Right lobe of liver (tissue), 6 donors: ENCODE results near the gene SART3. TPM values are rescaled to one million over a fixed set of nuclear protein-coding genes. Genes with fewer than 3 reads are reported as not detected.
A peak's percentile ranks its signal among the peaks of the same experiment; 100 is the strongest.

ENCODE experiments used
- ATAC-seq, 4 donors: fragments of 200-7000 bp; cut with Tn5 transposase; one replicate each; pipeline ENCODE4 v1.9.1; 2020; ENCODE audit warnings: mild to moderate bottlenecking in 4 of 4, moderate library complexity in 4 of 4
- DNase-seq, 3 donors: peaks; one replicate each; pipeline ENCODE4 v3.0.0-alpha.2; 2020
- H3K27ac ChIP-seq, 3 donors: fragments of 200-600 bp; one replicate each; pipeline ENCODE4 v1.8.0; 2022
- H3K27me3 ChIP-seq, 2 donors: fragments of 200-600 bp; one replicate each; pipeline ENCODE4 v1.8.0; 2022
- H3K36me3 ChIP-seq, 4 donors: fragments of 200-600 bp; sonication (generic) in 1 of 4; one replicate each; pipeline versions ENCODE4 v1.5.1 to v1.8.0; 2017 to 2022; ENCODE audit warnings: control low read depth in 1 of 4
- H3K4me1 ChIP-seq, 4 donors: fragments of 200-600 bp; sonication (generic) in 1 of 4; one replicate each; pipeline versions ENCODE4 v1.5.1 to v1.8.0; 2017 to 2022; ENCODE audit warnings: control low read depth in 1 of 4
- H3K4me3 ChIP-seq, 3 donors: fragments of 200-600 bp; one replicate each; pipeline ENCODE4 v1.8.0; 2022
- H3K9me3 ChIP-seq, 4 donors: fragments of 200-600 bp; sonication (generic) in 1 of 4; one replicate each; pipeline versions ENCODE4 v1.5.1 to v1.8.0; 2017 to 2022; ENCODE audit warnings: control low read depth in 1 of 4
- CTCF ChIP-seq, 4 donors: fragments of 200-600 bp in 3 of 4; fragments of 450-650 bp in 1 of 4; IDR thresholded peaks; one replicate each; pipeline versions ENCODE4 v1.5.1 to v1.8.0; 2016 to 2022; ENCODE audit warnings: antibody characterized with exemption in 4 of 4, mild to moderate bottlenecking in 2 of 4
- POLR2A ChIP-seq: fragments of 450-650 bp; IDR thresholded peaks from one replicate; pipeline ENCODE4 v1.6.1; 2017; ENCODE audit warnings: antibody characterized with exemption, mild to moderate bottlenecking
- WGBS: methylation state at CpG from one replicate; pipeline ENCODE4 v1.1.6; 2018; ENCODE audit warnings: low coverage, low lambda C conversion rate; ENCODE audit not compliant: insufficient coverage; ENCODE audit errors: missing lambda C conversion rate; 5-methylcytosine and 5-hydroxymethylcytosine counted together
- intact Hi-C, 2 donors: fragments of 100-400 bp; cut with DNase I; formaldehyde crosslinking; loops; one replicate each; pipeline versions ENCODE4 v1.11.2 to v1.14.1; 2022
- total RNA-seq, 6 experiments: library from RNA; depleted of rRNA in 2 of 6; stranded (reverse); fragments of >200 nt in 2 of 6; fragmentation: NEBNext Ultra II Directional in 3 of 6; extraction: Animal tissue kit (Norgen Biotek cat#: 25700) in 3 of 6; gene quantifications; one replicate each; pipeline versions ENCODE4 v1.1.0 to v1.2.4, GENCODE V29; 2016 to 2023
- donor health status: DM: no; HTN: yes; CAD: no.
- donor health status: DM: no; HTN: no; CAD: no.
- donor health status: DM: no; HTN: no; CAD: no.
- donor health status: DM: no; HTN: yes; CAD: no.
- donor health status: DM: no; HTN: yes; CAD: no.

SART3 gene
- total RNA-seq, 6 experiments from 2014 or later = 13.2 to 28.4 (median 20.6) TPM

- 47% methylated on average over 7 of the region's 14 CpGs for WGBS
- intact Hi-C loops = no loop called here
- Histone ChIP-seq H3K4me1 (no peaks in the 10 kb centered on the region), H3K36me3 (no peaks in the 10 kb centered on the region), H3K27me3 (no peaks in the 10 kb centered on the region), H3K4me3 (no peak overlapping the region), H3K9me3 (no peaks in the 10 kb centered on the region), H3K27ac (no peak overlapping the region)
- TF ChIP-seq CTCF (IDR thresholded peaks at IDR 0.05) (no peak), POLR2A (no peak)
- DNase-seq (no peak), ATAC-seq (no peak)
Measured at GRCh38 chr12:108604208-108604941, 43.4 kb upstream of the SART3 start.

GRCh38 chr12:108603743-108604142 lies 42.8 kb upstream of the SART3 start:
- Histone ChIP-seq H3K27ac (no peak overlapping the region), H3K9me3 (no peaks in the 10 kb centered on the region), H3K4me1 (no peaks in the 10 kb centered on the region), H3K4me3 (no peak overlapping the region), H3K27me3 (no peaks in the 10 kb centered on the region), H3K36me3 (no peaks in the 10 kb centered on the region)
- TF ChIP-seq CTCF (IDR thresholded peaks at IDR 0.05) = no peak
- no peak for TF ChIP-seq POLR2A
- DNase-seq (no peak), ATAC-seq (no peak)
- intact Hi-C loops = no loop called here
- 67% methylated on average over 4 of the region's 4 CpGs for WGBS

- H3K27ac ChIP-seq = no peak overlapping the region
- no peaks in the 10 kb centered on the region for H3K4me1 ChIP-seq
- no peak overlapping the region for H3K4me3 ChIP-seq
- no peaks in the 10 kb centered on the region for H3K9me3 ChIP-seq
- no peaks in the 10 kb centered on the region for H3K36me3 ChIP-seq
- peak in 1 of 4 donors; percentile 12 for ATAC-seq
- intact Hi-C loops = no loop called here
- no peaks in the 10 kb centered on the region for H3K27me3 ChIP-seq
- DNase-seq = no peak
- no CpG with 5 or more reads among the region's 15 CpGs for whole genome bisulfite sequencing
- TF ChIP-seq CTCF (IDR thresholded peaks at IDR 0.05) (no peak), POLR2A (no peak)
Measured at GRCh38 chr12:108602976-108603704, 42.2 kb upstream of the SART3 start.

- Histone ChIP-seq H3K4me3 (no peak overlapping the region), H3K4me1 (no peaks in the 10 kb centered on the region), H3K9me3 (no peaks in the 10 kb centered on the region), H3K27ac (no peak overlapping the region), H3K36me3 (no peaks in the 10 kb centered on the region), H3K27me3 (no peaks in the 10 kb centered on the region)
- no peak for TF ChIP-seq CTCF (IDR thresholded peaks at IDR 0.05)
- no peak for TF ChIP-seq POLR2A
- ATAC-seq (no peak), DNase-seq (no peak)
- intact Hi-C loops = no loop called here
- 88% methylated on average over 7 of the region's 9 CpGs for WGBS
Measured at GRCh38 chr12:108602209-108602705, 41.3 kb upstream of the SART3 start.
